HG03575 (cell line): ENCODE measurements around the gene DCDC2C.
"Not testable (repeated sequence)": the region's sequence is repeated elsewhere in the genome, so short reads cannot be mapped to it uniquely, and the experiment has no call there.

Source experiments
- ATAC-seq: cut with Tn5 transposase; IDR thresholded peaks from one replicate; pipeline ENCODE4 v1.9.1; 2021; ENCODE audit not compliant: unreplicated experiment, insufficient number of reproducible peaks, low FRiP score; ENCODE audit errors: extremely low read depth

DCDC2C gene

DNA sequence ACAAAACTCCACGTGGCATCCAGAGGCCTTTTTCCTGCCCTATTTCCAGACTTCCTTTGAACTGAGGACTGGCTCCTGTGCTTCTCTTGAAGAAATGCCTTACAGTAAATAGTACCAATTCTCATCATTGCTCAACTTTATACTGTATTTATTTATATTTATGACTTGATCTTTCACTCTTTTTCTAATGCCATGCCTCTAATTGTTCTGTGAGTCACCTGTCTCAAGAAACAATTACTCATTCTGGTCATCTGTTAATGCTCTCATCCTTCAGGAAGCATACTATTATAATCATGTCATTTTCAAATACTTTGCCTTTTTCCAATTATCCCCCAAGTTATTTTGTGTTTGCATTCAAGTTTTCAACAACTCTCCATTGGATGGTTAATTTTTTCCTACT is 85.9 kb downstream of the DCDC2C start:
- no peak for ATAC-seq

GRCh38 chr2:3793249-3793648 is 89.9 kb downstream of the DCDC2C start:
- no peak for ATAC-seq

DNA sequence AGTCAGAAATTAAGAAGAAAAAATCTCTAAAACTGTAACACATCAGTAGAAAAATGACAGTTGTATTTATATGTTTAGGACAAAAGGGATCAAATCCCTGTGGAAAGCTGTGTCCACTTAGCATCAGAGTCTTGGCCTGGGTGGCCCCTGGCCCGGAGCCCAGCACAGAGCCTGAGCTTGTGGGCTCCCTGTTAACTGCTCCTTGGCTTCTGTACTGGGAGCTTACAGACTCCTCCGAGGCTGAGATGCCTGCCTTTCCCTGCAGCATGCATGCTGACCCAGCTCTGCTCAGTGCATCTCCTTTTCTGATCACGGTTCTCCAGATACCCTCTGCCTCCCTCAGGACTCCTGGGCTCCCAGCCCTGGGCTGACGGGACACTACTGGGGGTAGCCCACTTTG is 98.1 kb downstream of the DCDC2C start:
- ATAC-seq, result no peak

DNA sequence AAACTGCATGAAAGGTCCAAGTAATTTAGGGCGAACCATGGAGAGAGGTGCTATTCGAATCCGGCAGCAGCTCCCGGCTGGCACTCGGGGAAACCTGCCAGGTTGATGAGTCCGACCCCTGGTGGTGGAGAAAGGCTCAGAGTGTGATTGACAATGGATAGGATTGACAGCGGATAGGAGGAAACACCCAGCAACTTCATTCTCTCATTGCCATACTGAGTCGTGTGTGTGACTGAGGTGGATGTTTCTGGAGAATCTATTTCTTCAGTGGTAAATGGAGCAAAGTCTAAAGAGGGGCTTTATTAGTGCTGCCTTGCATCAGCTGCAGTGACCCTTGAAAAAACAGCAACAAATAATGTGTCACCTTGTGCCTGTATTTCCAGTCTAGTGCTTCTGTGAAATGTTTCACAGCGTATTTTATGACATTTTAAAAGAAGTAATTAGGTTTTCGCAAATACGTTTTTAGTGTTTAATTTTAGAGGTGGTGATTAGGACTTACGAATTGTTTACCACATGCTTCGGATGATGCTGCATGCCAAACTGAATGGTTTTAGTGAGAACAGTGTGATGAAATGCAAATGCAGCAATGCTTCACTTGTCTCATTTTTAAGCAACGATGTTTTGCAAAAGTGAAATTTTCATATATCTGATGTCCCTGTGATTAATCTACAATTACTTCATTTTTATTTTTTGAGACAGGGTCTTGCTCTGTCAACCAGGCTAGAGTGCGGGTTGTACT is 102.0 kb downstream of the DCDC2C start:
- no peak for ATAC-seq

DNA sequence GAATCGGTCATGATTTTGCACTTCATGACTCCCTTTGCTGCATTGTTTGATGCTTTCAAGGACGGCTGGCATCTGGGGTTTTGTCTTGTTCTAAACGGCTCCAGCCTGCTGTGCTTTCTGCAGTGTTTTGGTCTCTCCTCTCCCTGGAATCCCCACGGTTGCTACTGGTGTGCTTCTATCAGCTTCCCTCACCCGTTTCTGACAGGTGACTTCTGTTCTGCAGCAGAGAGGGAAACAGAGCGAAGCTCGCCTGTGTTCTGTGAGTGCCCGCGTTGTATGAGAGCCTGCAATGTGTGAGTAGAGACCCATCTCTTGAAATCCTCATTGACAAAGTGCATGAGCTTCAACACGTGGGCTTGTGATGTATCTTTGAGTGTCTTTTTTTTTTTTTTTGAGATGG is 102.8 kb downstream of the DCDC2C start:
- ATAC-seq, result no peak

DNA sequence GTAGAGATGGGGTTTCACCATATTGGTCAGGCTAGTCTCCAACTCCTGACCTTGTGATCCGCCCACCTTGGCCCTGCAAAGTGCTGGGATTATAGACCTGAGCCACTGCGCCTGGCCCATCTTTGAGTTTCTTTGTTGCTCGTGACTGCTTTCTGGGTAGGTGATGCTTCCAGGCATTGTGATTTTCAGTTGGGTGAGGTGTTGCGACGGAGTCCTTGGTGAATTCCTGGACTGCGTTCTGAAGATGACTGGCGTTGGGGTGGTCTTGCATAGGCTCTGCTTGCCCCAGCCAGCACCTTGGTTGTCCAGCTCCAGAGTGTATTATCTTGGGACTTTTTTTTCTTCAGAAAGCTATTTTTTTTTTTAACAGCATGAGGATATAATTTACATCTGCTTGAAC is 103.4 kb downstream of the DCDC2C start:
- no peak for ATAC-seq

GRCh38 chr2:3807853-3808252 is 104.5 kb downstream of the DCDC2C start:
- no peak for ATAC-seq

DNA sequence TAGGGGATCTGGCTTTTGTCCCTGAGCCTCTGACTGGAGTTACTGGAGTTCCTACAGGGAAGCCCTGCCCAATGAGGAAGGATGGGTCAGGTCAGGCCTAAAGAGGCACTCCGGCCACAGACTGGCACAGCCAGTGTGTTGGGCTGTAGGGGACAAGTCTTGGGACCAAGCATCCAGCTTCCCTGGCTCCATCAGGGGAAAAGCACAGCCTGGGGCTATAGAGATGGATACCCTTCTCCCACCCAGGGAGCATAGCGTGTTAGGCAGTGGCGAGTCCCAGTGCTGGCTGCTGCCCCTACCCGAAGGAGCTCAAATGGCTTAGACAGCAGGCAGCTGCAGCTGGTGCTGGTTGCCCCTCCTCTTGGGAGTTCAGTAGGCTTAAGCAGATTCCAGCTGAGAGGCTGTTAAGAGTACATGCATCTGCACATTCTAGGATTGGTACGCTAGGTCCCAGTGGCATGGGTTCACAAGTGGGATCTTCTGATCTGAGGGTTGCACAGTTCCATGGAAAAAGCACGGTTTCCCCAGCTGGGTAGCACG is 111.4 kb downstream of the DCDC2C start:
- no peak for ATAC-seq

DNA sequence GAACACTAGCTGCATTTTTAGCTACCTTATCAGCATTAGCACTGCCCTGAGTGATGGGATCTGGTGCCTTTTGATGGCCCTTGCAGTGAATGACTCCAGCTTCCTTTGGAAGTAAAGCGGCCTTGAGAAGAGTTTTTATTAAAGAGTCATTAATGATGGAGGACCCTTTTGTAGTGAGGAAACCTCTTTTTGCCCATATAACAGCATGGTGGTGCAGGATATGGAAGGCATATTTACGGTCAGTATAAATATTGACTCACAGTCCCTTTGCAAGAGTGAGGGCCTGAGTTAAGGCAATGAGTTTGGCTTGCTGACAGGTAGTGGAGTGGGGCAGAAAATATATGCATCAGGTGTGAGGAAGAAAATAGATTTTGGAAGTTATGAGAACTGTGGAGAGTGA is 113.8 kb downstream of the DCDC2C start:
- ATAC-seq, result not testable (repeated sequence)

- ATAC-seq, result no peak
Observed at GRCh38 chr2:3823748-3824147, 120.4 kb downstream of the DCDC2C start.

- no peak for ATAC-seq
Observed at GRCh38 chr2:3827673-3828575, 124.5 kb downstream of the DCDC2C start.

DNA sequence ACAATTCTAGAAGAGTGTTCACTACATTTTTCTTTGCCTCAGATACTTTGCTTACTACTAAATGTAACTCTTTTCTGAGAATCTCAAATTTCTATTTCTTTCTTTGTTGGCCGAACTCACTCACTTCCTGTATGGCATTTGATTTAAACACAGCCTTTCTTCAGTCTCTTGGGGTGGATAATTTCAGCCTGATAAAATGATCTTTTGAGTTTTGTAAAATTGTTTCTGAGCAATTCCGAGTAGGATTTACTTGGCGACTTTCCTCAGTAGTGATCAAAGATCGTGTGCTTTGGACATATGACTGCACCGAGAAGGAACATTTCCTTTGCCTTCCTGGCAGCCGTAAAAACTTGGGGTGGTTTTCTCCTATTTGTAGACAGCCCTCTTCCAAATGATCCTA is 127.4 kb downstream of the DCDC2C start:
- no peak for ATAC-seq

- no peak for ATAC-seq
Observed at GRCh38 chr2:3837086-3837485, 133.7 kb downstream of the DCDC2C start.

GRCh38 chr2:3838348-3838747 is 135.0 kb downstream of the DCDC2C start:
- no peak for ATAC-seq

DNA sequence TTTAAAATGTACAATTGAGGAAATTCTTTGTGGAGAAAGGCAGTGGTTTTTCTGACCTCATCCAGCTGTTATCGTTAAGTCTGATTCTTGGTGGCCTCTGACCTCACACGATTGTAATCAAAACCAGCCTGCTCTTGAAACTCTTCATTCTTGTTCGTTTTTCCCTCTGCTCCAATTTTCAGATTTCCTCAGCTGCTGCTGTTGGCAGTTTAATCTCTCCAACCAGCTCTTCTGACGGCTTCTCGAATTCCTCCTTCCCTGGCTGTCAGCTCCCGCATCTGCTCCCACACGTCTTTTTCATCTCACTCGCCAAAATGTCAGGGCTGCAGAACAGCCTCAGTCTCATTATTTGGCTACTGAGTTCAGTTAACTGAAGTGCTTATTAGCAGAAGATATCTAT is 136.1 kb downstream of the DCDC2C start:
- ATAC-seq, result no peak

DNA sequence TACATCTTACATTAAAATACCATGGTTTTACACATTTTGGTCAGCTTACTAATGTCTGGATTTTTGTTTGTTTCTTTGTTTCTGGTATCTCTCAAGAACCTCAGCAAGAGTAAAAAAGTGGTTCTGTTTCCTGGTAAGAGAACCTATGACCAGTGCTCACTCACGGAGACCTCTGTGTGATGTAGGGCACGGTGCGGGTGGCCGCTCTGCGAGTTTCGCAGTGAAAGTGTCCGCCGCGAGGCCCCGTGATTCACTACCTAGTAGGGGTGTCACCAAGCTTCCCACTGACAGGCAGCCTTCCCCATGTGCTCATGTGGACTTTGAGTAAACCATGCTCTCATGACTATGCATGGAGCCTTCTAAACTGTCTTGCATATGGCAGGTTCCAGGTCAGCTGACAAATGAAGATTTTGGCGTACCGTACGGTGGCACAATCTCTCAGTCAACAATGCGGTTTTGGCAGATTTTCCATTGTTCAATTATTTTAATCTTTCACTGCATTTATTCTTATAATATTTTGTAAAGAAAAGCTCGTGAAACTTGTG is 137.3 kb downstream of the DCDC2C start:
- ATAC-seq, result no peak

- ATAC-seq, result no peak
Observed at GRCh38 chr2:3847397-3848052, 144.2 kb downstream of the DCDC2C start.

GRCh38 chr2:3848776-3849175 is 145.4 kb downstream of the DCDC2C start:
- ATAC-seq, result no peak

- ATAC-seq, result no peak
Observed at GRCh38 chr2:3849213-3849612, 145.8 kb downstream of the DCDC2C start.
